LNCAP (cell line): ENCODE results near the gene NAPEPLD.

Source experiments
- TF ChIP-seq, protein P1 (sequence below): fragments of 450-650 bp; IDR thresholded peaks from 2 replicates; pipeline ENCODE4 v1.5.1; 2017; ENCODE audit warnings: mild to moderate bottlenecking

NAPEPLD gene

DNA sequence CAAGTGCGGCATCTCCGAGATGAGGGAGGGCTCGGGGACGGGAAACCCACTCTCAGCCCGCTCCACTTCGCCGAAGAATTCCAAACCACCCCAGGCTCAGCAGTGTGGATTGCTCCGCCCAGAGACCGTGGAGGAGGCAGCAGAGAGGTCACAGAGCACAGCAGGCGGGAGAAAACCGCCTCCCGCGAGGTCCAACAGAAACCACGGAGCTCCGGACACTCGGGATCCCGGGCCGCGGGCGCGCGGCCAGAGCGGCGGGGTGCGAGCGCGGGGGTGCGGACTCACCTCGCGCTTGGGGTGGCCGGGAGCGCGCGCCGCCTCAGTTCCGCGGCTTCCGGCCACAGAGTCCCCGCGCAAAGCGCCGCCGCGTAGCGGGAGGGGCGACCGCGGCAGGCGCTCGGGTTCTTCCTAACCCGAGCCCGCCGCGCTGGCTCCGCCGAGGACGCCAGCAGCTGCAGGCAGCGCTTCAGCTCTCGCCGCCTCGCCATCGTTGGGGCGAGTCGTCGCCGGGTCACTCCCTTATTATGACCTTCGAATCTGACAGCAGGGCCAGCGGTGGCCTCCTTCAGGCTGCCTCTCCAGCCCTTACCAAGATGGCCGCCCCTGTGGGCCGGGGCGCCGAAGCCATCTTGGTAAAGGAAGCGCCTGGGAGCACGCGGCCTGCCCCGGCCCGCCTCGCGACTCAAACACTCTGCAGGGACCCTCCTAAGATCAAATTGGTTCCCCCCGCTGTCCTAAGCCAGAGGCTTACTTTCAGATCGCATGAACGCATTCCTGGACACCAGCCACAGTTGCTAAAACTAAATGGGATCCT, at the start of gene NAPEPLD:
Gene NAPEPLD (minus strand): TSS at position 106 of the 814 bp plus-strand sequence. CDS start 20,323 bp downstream, outside the sequence.
- TF ChIP-seq, protein P1, sequence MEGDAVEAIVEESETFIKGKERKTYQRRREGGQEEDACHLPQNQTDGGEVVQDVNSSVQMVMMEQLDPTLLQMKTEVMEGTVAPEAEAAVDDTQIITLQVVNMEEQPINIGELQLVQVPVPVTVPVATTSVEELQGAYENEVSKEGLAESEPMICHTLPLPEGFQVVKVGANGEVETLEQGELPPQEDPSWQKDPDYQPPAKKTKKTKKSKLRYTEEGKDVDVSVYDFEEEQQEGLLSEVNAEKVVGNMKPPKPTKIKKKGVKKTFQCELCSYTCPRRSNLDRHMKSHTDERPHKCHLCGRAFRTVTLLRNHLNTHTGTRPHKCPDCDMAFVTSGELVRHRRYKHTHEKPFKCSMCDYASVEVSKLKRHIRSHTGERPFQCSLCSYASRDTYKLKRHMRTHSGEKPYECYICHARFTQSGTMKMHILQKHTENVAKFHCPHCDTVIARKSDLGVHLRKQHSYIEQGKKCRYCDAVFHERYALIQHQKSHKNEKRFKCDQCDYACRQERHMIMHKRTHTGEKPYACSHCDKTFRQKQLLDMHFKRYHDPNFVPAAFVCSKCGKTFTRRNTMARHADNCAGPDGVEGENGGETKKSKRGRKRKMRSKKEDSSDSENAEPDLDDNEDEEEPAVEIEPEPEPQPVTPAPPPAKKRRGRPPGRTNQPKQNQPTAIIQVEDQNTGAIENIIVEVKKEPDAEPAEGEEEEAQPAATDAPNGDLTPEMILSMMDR: no peak

DNA sequence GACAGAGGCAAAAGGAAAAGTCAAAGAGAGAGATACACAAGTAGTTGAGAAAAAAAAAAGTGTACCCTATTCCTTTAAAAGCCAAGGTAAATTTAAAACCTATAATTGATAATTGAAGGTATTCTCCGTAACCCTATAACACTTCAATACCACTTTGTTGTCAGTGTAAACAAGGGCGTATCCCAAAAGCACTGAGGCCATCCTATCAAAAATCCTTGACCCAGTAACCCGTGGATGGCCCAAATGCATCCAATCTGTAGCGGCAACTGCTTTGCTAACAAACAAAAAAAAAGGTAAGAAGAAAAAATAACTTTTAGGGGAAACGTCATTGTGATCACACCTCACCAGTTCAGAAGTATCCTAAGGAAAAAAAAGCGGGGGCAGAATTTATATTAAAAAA, 5.1 kb upstream of the NAPEPLD start:
- TF ChIP-seq, protein P1: no peak

DNA sequence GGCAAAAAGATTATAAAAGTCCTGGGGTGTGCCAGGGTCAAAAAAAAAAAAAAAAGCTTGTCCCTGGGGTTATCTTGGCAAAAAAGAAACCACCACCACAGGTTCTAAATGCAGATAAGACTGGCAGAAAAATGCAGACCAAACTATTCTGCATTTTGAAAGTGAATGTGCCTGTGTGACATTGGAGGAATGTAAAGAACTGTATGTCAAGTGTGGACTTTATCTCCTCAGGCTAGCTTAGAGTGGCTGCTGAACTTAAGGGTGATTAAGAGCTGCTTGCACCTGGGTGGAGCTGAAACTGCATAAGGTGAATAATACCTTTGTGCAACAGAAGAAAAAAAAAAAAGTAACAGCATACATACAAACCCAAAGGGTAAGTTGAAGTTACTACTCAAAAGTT, 1.3 kb upstream of the NAPEPLD start:
- TF ChIP-seq, protein P1: no peak

DNA sequence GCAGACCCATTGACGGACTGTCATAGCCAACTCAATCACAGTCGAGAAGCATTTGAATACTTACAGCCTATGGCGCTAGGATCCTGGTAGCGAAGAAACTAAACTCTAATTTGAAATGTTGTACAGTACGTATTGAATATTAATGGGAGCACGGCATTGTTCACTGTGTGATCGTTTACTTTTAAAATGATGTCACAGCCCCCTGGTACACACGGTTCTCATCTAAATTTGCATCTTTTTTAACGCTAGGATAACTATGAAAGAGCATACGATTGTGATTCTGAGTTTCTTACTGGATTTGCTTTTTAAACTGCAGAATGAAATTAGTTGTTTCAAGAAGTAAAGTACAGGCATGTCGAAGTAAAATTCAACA, 895 bp upstream of the NAPEPLD start:
- TF ChIP-seq, protein P1: no peak

DNA sequence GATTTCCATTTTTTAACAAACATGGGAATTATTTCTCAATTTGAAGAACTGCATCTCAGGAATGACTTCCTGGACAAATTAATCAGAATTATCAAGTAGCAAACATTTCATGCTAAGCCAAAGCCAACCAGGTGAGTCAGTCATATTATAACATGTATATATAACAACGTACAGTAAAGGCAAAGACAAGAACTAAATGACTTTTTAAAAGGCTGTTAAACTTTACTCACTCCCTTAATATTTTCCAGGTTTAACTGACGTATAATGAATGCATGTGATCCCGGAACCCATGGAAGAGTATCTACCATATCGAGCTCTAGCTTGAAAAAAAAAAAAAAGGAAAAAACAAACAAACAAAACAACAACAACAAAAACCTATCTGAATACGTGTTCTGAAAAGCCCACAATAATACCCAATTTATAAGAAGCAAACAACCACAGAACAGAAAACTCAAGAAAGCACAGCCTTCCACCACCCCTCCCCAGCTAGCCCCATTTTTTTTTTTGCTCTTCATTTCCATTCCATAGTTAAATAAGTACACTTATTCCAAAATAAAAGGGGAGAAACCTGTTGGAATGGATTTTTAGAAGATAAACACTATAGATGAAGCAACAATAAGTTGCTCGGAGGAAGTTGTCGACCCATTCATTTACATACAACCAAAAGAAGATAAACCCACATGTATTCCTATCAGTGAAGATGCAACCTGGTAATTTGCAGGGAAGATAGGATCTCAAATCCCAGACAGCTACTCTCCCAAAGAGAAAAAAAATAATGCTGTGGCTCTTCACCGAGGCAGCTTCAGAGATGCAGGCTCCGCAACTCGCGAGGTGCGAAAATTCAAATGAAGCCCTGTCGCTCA, 537 bp downstream of the NAPEPLD start:
- TF ChIP-seq, protein P1: no peak

DNA sequence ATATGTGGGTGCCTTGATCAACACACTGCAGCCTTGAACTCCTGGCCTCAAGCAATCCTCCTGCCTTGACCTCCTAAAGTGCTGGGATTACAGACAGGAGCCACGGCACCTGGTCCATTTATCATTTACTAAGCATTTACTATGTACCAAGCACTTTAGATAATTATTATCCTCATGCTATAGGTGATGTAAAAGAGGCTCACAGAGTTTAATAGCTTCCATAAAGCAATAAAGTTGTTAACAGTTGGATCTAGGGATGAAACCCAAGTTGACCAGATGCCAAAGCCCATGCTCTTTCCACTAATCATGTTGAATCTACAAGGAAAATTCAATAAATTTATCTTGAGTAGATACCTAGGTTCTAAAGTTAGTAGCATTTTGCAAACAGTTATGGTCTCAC, 5.0 kb downstream of the NAPEPLD start:
- TF ChIP-seq, protein P1: no peak

DNA sequence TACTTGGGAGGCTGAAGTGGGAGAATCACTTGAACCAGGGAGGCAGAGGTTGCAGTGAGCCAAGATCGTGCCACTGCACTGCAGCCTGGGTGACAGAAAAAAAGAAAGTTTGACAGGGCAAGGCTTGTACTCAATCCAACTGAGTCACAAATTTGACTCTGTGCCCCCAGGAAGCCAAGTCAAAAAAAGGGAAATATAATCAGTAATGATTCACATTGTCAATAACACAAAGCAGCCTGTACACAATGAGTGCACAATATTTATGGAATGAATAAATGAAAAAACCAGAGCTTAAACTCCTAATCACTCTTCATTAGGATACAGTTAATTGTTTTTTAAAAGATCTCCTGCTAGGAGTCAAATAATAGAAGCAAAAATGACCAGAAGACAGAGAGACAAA, 6.4 kb downstream of the NAPEPLD start:
- TF ChIP-seq, protein P1: no peak
